HG02852 (cell line): Measurements from ENCODE around the gene PCA3.

Experiments used
- ATAC-seq: cut with Tn5 transposase; IDR thresholded peaks from one replicate; pipeline ENCODE4 v1.9.1; 2021; ENCODE audit warnings: mild to moderate bottlenecking, moderate library complexity; ENCODE audit not compliant: unreplicated experiment

PCA3 gene

DNA sequence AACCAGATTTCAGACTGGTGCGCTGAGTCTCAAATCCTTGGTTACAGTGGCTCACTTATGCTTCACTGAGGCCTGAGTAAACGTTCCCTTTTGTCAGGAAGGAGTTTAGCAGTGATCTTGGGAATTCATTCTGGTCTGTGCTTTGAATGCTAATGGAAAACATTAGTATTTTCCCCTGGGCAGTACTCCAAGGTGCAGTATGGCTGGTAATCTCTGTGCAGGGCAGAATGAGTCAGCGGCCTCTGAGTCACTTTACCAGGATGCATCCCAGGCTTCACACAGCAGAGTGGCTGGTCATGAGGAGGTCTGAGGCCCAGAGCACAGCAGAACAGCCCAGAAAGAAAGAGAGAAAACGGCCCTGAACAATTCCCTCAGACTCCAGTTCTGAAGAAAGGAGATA is 54.0 kb downstream of the PCA3 start:
- no peak for ATAC-seq

DNA sequence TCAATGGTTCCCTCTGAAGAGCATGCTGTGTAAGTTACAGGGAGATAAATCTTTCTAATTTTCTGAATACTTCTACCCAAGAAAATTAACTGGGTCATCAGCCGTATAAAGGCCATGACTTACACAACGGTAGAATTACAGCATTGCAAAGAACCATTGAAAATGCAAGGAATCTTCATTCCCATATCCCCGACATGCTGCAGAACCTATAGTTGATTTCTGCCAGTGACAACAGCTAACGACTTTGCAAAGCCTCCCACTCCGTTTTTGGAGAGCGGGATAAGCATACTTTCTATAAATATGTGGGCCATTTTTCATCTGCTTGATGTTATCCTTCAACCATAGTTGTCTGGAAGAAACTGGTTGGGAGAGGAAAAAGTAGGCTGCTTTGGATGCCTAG is 56.2 kb downstream of the PCA3 start:
- ATAC-seq, result no peak

DNA sequence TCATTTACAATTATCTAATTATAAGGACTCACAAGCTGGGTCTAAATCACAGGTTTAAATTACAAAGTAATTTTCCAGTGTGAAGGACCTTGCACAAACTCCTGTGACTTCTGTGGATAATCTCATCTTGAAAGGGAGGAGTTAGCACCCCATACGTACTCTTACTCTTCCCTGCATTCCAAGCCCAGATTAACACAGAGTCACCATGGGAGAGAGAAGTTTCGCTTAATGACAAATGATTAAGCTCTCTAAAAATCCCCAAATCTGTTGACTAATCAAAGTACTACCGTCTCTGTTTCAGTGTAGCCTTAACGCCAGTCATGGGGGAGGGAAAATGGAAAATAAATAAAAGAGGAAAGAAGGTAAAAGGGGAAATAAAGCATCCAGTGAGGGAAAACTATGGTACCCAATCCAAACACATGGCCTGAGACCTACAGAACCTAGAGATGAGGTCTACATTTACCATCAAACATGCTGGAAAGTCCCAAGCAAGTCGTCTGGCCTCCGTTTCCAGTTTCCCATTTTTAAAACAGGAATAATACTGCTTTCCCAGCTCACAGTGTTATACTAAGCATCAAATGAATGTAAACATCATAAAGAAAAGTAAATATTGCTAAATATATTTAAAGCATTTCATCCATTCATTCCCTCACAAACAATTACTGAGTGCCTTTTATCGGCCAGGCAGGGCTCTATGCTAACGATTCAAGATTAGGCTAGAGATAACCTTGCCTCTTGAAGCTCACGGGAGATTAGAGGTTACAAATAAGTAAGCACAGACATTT is 63.2 kb downstream of the PCA3 start:
- no peak for ATAC-seq

DNA sequence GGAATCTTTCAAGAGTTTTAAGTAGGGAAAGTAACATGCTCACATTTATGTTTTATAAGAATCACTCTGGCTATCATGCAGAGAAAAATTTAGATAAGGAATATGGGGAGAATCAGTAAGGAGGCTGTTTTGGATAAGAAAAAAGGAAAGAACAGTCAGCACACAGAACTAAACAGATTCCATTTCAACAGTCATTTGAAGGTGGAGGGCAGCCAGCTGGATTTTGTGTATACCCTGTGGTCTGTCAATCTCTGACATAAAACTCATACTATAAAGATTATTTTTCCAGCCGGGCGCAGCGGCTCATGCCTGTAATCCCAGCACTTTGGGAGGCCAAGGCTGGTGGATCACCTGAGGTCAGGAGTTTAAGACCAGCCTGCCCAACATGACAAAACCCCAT is 64.2 kb downstream of the PCA3 start:
- ATAC-seq, result no peak

DNA sequence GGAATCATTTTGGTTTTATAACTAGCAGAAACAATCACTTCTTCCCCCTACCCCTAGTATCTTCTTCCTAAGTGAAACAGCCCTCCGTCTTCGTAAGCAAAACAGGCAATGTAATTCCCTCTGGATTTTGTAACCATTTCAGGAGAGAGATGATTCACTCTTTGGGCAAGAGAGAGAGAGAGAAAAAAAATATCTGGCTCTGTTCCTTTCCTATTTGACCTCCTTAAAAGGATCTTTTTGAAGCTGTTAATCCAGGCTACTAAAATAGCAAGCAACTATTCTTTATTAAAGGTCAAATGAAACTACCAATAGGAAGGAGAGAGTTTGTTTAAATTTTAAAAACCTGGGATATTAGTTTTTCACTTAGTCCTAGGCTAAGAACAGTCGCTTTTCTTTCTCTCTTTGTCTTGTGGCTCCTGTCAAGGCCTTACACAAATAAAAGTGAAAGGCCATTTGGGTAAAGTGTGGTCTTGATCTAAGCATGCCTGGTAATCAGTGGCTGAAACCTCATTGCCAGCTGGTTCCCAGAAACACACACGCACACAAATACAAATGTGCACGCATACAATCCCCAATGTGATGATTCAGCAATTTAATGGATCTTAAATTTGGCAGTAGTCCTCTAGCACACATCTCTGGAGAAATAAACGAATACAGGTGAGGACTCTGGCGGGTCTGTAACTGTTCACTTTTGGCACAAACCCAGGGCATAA is 71.5 kb downstream of the PCA3 start:
- ATAC-seq, result no peak
